ENCODE data around the gene SBK3.

DNA sequence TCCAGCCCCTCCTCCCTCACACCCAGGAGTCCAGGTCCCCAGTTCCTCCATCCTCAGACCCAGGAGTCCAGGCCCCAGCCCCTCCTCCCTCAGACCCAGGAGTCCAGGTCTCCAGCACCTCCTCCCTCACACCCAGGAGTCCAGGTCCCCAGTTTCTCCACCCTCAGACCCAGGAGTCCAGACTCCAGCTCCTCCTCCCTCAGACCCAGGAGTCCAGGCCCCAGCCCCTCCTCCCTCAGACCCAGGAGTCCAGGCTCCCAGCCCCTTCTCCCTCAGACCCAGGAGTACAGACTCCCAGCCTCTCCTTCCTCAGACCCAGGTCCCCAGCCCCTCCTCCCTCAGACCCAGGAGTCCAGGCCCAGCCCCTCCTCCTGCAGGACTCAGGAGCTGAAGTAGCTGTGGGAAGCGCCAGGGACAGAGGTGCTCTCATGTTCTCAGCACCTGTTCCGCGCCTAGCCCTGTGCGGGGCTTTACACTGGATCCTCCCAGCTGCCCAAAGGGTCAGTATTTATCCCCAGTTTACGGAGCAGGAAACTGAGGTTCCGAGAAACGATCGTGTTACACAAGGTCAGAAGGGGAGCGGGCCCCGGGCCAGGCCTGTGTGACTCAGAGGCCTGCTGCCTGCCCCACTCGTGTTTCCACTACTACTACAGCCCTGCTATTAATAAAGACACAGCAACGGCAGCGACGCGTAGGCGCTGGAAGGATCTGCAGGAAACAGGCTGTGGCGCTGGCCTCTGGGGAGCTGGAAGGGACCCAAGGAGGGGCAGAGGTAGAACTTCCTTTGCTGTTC is 1.7 kb upstream of the SBK3 start:
- TF ChIP-seq POLR2A (IDR thresholded peaks at IDR 0.05): no peak
- TF ChIP-seq CTCF (IDR thresholded peaks at IDR 0.05): no peak

Measured in testis (tissue), 2 donors.